GM19240 (cell line): Measurements from ENCODE around the gene RPL27A.

ENCODE experiments used
- DNase-seq: peaks from one replicate; pipeline ENCODE4 v3.0.0; 2011; ENCODE audit warnings: low spot score; ENCODE audit not compliant: insufficient read length

RPL27A gene

DNA sequence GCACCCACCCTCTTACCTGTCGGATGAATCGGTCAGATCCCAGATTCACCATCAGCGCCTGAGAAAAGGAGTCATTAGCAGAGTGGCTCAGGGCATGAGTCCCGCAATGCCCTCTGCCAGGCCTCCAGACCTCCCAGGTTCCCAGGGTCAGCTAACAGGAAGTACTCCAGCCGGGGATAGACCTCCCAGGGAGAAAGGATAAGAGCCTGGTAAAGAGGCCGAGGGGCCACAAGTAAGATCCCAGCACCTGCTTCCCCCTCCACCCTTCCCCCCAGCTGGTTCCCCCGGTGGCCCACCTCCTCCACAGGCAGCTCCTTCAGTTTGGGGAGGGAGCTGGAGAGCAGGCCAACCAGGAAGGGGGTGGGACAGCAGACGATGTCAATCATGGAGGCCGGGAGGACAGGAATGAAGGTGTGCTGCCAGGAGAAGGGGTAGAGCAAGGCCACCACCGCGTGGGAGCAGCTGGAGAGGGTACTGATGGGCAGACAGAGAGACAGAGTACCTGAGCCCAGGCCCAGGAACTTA is 16.4 kb downstream of the RPL27A start:
- DNase-seq, result no peak

- no peak for DNase-seq
Observed at GRCh38 chr11:8699903-8700302, 17.3 kb downstream of the RPL27A start.

GRCh38 chr11:8701891-8702597 is 19.5 kb downstream of the RPL27A start:
- DNase-seq, result no peak

DNA sequence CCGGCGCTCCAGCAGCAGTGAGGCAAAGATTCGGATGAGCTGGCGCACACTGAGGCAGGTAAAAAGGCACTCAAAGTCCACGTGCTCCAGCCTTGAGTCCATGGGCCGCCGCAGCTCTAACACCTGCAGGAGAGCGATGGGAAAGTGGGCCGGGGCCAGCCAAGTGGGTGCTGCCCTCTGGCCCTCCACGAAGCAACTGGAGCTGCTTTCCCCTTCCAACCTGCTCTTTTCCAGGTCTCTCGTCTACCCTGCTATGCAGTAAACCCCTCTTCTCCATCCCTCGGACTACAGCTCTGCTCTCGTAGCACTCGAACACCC is 20.0 kb downstream of the RPL27A start:
- DNase-seq, result no peak

GRCh38 chr11:8704136-8704535 is 21.5 kb downstream of the RPL27A start:
- DNase-seq, result no peak

GRCh38 chr11:8705146-8705545 is 22.6 kb downstream of the RPL27A start:
- DNase-seq, result no peak

DNA sequence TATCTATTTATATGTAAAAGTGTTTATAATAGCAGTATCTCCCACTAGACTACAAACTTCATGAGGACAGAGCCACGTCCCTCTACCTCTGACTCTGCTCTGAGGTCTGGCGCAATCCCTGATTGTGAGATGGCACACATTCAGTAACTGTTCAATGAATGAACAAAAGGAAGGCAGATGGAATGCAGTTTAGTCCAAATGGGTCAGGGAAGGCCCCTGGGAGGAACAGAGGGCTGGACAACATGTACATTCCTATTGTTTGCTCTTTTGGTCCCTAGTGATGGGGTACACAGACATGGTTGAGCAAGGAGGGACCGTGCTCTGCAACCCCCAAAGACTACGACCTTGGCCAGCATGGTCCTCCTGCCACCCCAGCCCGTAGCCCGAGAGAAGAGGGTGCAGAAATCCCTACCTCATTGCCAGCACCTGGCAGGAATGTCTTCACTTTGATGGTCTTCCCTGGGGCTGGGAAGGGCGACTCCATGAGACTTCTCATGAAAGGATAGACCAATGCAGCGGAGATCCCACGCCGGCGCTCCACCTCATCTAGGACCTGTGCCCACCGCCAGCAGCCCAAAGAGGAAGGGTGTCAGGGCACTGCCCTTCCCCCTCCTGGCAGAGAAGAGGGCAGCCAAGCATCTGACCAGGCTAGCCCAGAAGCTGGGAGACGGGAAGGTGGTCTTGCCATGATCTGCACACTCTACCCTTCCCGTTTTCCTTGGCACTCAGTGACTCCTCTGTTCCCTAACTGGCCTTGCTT is 24.3 kb downstream of the RPL27A start:
- DNase-seq, result no peak

GRCh38 chr11:8707541-8708191 is 25.1 kb downstream of the RPL27A start:
- no peak for DNase-seq

DNA sequence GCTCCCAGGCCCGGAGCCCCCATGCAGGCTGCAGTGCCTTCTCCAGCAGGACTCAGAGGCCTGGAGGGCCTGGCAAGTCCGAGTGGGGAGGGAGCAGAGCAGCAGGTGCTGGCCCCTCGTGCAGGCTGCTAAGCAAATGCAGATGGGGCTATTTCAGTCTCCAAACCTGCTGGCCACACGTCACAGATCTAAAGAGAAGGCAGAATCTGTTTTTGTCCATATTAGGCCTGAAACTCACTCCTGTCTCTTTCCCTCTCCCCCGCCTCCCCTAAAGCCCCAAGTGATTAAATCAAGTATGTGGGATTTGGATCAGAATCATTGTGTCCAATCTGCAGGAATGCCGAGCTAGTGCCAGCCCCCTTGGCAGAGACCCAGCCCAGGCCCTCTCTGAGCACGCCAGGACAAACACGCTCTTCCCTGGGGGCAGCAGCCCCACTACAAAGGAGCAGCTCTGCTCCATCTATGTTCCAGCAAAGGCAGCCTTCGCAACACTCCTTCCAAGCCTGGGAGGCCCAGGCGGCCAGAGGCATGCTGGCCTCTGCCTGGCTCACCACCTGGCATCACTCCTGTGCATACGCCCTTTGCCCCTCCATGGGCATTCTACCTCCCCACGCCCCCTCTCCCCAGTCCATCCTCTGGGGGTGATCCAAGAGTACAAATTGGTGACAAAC is 26.5 kb downstream of the RPL27A start:
- no peak for DNase-seq

GRCh38 chr11:8709777-8710176 is 27.2 kb downstream of the RPL27A start:
- no peak for DNase-seq

DNA sequence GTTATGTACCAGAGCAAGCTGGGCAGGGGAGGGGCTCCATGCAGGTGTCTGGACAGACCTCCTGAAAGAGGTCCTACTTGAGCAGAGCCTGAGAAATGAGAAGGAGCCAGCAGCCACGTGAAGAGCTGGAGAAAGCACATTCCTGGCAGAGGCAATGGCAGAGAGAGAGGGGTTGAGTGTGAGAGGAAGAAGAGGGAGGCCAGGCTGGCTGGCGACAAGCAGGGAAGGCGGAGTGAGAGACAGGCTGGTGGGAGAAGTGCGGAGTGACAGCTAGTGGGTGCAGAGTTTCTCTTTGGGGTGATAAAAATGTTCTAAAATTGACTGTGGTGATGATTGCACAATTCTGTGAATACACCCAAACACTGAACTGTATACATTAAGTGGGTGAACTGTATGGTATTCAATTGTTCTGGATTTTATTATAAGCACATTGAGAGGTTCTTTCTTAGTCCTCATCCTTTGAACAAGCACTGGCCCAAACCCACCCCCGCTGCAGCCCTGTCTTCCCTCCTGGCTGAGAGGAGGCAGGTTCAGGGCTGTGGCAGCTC is 29.4 kb downstream of the RPL27A start:
- no peak for DNase-seq

- no peak for DNase-seq
Observed at GRCh38 chr11:8712506-8712905, 29.9 kb downstream of the RPL27A start.

DNA sequence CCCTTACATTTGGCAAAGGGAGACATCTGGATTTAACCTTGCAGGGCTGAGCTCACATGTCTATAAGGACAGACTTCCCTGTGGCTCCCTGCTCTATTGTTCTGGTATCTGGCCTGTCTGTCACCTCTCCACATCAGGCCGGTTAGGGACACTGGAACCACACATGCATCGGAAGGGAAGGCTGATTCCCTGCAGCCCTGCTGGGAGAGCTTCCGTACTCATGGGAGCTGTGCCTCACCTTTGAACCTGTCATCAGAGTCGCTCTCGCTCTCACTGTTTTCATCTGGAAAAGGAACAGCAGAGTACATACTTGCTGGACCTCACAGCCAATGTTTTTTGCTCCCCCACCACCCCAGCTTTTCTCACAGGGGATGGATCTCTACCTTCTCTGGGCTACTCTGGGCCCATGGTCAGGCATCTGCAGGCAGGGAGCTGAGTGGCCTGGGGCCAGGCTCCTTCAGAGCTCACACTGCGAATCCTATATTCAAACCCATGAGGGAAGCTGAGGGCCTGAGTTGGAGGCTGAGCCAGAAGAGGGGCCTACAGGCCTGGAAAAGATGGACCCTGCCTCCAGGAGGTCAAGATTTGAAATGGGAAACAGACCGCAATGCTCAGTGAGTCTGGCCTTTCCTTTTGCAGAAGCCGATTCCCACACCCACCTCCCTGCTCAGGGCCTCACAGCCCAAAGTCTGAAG is 31.3 kb downstream of the RPL27A start:
- DNase-seq, result no peak

DNA sequence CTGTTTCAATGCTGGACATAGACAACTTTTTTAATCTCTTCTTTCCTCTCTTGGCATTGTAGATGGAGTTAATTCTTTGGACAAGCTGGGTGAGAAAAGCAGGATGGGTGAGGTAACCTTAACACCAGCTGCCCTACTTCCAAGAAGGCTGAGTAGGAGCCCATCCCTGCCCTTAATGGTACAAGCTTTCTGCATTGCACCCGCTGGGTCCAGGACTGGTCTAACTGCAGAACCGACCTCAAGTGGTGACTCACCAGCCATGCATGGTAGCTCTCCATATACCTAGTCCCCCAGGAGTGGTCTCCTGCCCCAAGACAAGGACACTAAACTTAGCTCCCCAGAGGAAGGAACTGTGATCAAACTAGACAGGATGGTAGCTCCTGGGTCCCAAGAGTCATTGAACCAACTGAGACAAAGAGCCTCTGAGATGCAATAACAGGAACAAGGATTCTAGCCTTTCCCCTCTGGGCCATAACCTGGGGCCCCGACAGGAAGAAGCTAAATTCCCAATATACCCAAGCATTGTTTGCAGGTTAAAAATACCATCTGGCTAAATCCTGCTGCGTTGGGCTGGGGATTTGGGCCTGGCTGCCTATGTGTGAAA is 32.1 kb downstream of the RPL27A start:
- DNase-seq, result no peak

- DNase-seq, result no peak
Observed at GRCh38 chr11:8715501-8715900, 32.9 kb downstream of the RPL27A start.

DNA sequence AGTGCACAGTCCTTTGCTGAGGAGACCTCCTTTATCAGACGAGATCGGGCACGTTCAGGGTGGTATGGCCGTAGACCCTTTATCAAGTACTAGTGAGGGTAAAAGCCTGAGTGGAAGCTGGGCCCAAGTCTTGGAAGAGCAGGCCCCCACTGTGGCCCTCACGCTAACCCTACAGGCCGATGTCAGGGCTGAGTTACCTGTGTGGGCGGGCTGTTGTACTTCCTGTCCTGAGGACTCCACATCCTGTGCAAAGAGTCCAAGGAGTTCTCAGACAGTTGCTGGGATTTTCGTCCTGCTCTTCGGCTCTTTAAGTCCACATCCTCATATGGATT is 34.9 kb downstream of the RPL27A start:
- DNase-seq, result no peak

- no peak for DNase-seq
Observed at GRCh38 chr11:8717876-8718753, 35.5 kb downstream of the RPL27A start.

- DNase-seq, result no peak
Observed at GRCh38 chr11:8719211-8719649, 36.6 kb downstream of the RPL27A start.

GRCh38 chr11:8719721-8720120 is 37.1 kb downstream of the RPL27A start:
- DNase-seq, result no peak

GRCh38 chr11:8720352-8720751 is 37.8 kb downstream of the RPL27A start:
- no peak for DNase-seq
